SK-N-SH (cell line): ENCODE measurements around the gene CDKAL1. TPM values are rescaled to one million over a fixed set of nuclear protein-coding genes. Genes with fewer than 3 reads are reported as not detected.

Experiments
- CTCF ChIA-PET: fragments of 300-600, 350-600 bp; formaldehyde crosslinking; extraction: SDS; loops from one replicate; lab custom pipeline; 2021; lab: Yijun Ruan, JAX
- POLR2A ChIA-PET: fragments of 350-600 bp; sonication (Branson Sonifier 250); formaldehyde crosslinking; extraction: SDS; loops from one replicate; lab custom pipeline; 2020; ENCODE audit warnings: antibody characterized with exemption, inconsistent platforms; lab: Yijun Ruan, JAX
- DNase-seq: peaks from one replicate; pipeline ENCODE4 v3.0.0; 2012
- H2AFZ ChIP-seq: fragments of 200-600 bp; sonication (generic); 2 replicates; pipeline ENCODE4 v1.8.1; 2016; ENCODE audit warnings: antibody characterized with exemption, mild to moderate bottlenecking, low read depth
- H3F3A ChIP-seq: fragments of 200-600 bp; sonication (generic); replicated peaks from 2 replicates; pipeline ENCODE3; 2016; ENCODE audit warnings: antibody characterized with exemption, mild to moderate bottlenecking; ENCODE audit not compliant: insufficient read depth
- H3K27ac ChIP-seq, 2 experiments: fragments of 200-500 bp in 1 of 2; fragments of 200-600 bp in 1 of 2; sonication (Bioruptor generic) in 1 of 2; sonication (generic), shearing (Covaris generic) in 1 of 2; 2 replicates each; pipeline versions ENCODE4 v1.5.1 to v1.6.1; 2014 to 2016; ENCODE audit warnings: low read depth in 2 of 2, inconsistent platforms in 1 of 2, low read length in 1 of 2, mild to moderate bottlenecking in 1 of 2, mixed read lengths in 1 of 2
- H3K27me3 ChIP-seq: fragments of 200-600 bp; sonication (generic), shearing (Covaris generic); 2 replicates; pipeline ENCODE4 v1.6.1; 2016; ENCODE audit warnings: mixed run types; ENCODE audit not compliant: insufficient read depth
- H3K36me3 ChIP-seq, 2 experiments: fragments of 200-500 bp in 1 of 2; fragments of 200-600 bp in 1 of 2; sonication (Bioruptor generic) in 1 of 2; sonication (generic) in 1 of 2; replicated peaks in 1 of 2; 2 replicates each; pipeline versions ENCODE3 to v1.5.1; 2014 to 2016; ENCODE audit warnings: low read length in 1 of 2, mild to moderate bottlenecking in 1 of 2; ENCODE audit not compliant: insufficient read depth in 2 of 2, control insufficient read depth in 1 of 2
- H3K4me1 ChIP-seq, 2 experiments: fragments of 200-500 bp in 1 of 2; fragments of 200-600 bp in 1 of 2; sonication (Bioruptor generic) in 1 of 2; sonication (generic), shearing (Covaris generic) in 1 of 2; 2 replicates each; pipeline versions ENCODE4 v1.5.1 to v1.6.1; 2014 to 2016; ENCODE audit warnings: low read depth in 1 of 2, low read length in 1 of 2, mixed run types in 1 of 2; ENCODE audit not compliant: insufficient read depth in 2 of 2, control insufficient read depth in 1 of 2
- H3K4me2 ChIP-seq: fragments of 200-600 bp; sonication (generic), shearing (Covaris generic); 2 replicates; pipeline ENCODE4 v1.6.1; 2017; ENCODE audit warnings: mixed run types
- H3K4me3 ChIP-seq, 2 experiments: fragments of 200-500 bp in 1 of 2; fragments of 200-600 bp in 1 of 2; sonication (Bioruptor generic) in 1 of 2; sonication (generic), shearing (Covaris generic) in 1 of 2; 2 replicates each; pipeline versions ENCODE4 v1.5.1 to v1.8.1; 2014 to 2016; ENCODE audit warnings: low read depth in 2 of 2, inconsistent platforms in 1 of 2, low read length in 1 of 2, mild to moderate bottlenecking in 1 of 2, mixed read lengths in 1 of 2, moderate library complexity in 1 of 2
- H3K79me2 ChIP-seq: fragments of 200-600 bp; sonication (generic); 2 replicates; pipeline ENCODE4 v1.8.1; 2017; ENCODE audit warnings: mild to moderate bottlenecking; ENCODE audit not compliant: insufficient read depth
- H3K9ac ChIP-seq: fragments of 200-600 bp; sonication (generic); 2 replicates; pipeline ENCODE4 v1.6.1; 2017; ENCODE audit warnings: mixed run types
- H3K9me2 ChIP-seq: fragments of 200-600 bp; sonication (generic); 2 replicates; pipeline ENCODE4 v1.6.1; 2017; ENCODE audit warnings: mixed run types
- H3K9me3 ChIP-seq: fragments of 200-600 bp; sonication (generic); 2 replicates; pipeline ENCODE4 v1.6.1; 2017; ENCODE audit warnings: mixed run types, mild to moderate bottlenecking, moderate library complexity
- H4K20me1 ChIP-seq: fragments of 200-600 bp; sonication (generic); 2 replicates; pipeline ENCODE4 v1.6.1; 2017; ENCODE audit warnings: mild to moderate bottlenecking, mixed run types; ENCODE audit not compliant: insufficient read depth
- CHD2 ChIP-seq: fragments of 150-350 bp; IDR thresholded peaks from 2 replicates; pipeline ENCODE4 v1.6.1; 2018; ENCODE audit warnings: low read length; ENCODE audit not compliant: partially characterized antibody
- EP300 ChIP-seq, 2 experiments: IDR thresholded peaks; 2 replicates each; pipeline versions ENCODE4 v1.4.0 to v1.6.1; 2012; ENCODE audit warnings: borderline replicate concordance in 1 of 2, low read depth in 1 of 2, low read length in 1 of 2
- FOXM1 ChIP-seq: IDR thresholded peaks from 2 replicates; pipeline ENCODE4 v1.4.0; 2012; ENCODE audit warnings: low read depth, mild to moderate bottlenecking
- GABPA ChIP-seq: IDR thresholded peaks from 2 replicates; pipeline ENCODE4 v1.4.0; 2012; ENCODE audit warnings: low read depth, mild to moderate bottlenecking
- GATA2 ChIP-seq: sonication (generic); formaldehyde crosslinking; IDR thresholded peaks from 2 replicates; pipeline ENCODE4 v1.5.0; 2020; ENCODE audit warnings: mild to moderate bottlenecking, missing genetic modification reagents
- JUND ChIP-seq: IDR thresholded peaks from 2 replicates; pipeline ENCODE4 v1.4.0; 2012
- MAX ChIP-seq: IDR thresholded peaks from 2 replicates; pipeline ENCODE4 v1.4.0; 2012; ENCODE audit warnings: low read depth
- MEF2A ChIP-seq: IDR thresholded peaks from 2 replicates; pipeline ENCODE4 v1.4.0; 2012; ENCODE audit warnings: low read depth, borderline replicate concordance
- MXI1 ChIP-seq: IDR thresholded peaks from 2 replicates; pipeline ENCODE4 v1.6.1; 2012; ENCODE audit warnings: mild to moderate bottlenecking, low read depth, low read length, improper control_type of control experiment
- NFIC ChIP-seq: IDR thresholded peaks from 2 replicates; pipeline ENCODE4 v1.4.0; 2012; ENCODE audit warnings: borderline replicate concordance
- NRF1 ChIP-seq: IDR thresholded peaks from 2 replicates; pipeline ENCODE4 v1.6.1; 2012; ENCODE audit warnings: low read depth, mild to moderate bottlenecking, low read length
- PBX3 ChIP-seq: IDR thresholded peaks from 2 replicates; pipeline ENCODE4; 2012
- RAD21 ChIP-seq: IDR thresholded peaks from 2 replicates; pipeline ENCODE4 v1.6.1; 2012; ENCODE audit warnings: mild to moderate bottlenecking, low read length
- RCOR1 ChIP-seq: fragments of 150-350 bp; IDR thresholded peaks from 2 replicates; pipeline ENCODE4 v1.6.1; 2017; ENCODE audit warnings: antibody characterized with exemption, low read length
- RFX5 ChIP-seq: IDR thresholded peaks from 2 replicates; pipeline ENCODE4 v1.6.1; 2012; ENCODE audit warnings: mild to moderate bottlenecking, improper control_type of control experiment, low read length
- TAF1 ChIP-seq: IDR thresholded peaks from 2 replicates; pipeline ENCODE4 v1.6.1; 2012; ENCODE audit warnings: low read depth, mild to moderate bottlenecking, low read length, moderate library complexity, borderline replicate concordance
- TCF12 ChIP-seq: IDR thresholded peaks from 2 replicates; pipeline ENCODE4 v1.4.0; 2012
- TEAD4 ChIP-seq: IDR thresholded peaks from 2 replicates; pipeline ENCODE4 v1.4.0; 2012; ENCODE audit warnings: mild to moderate bottlenecking, borderline replicate concordance; ENCODE audit not compliant: insufficient read depth
- USF1 ChIP-seq: IDR thresholded peaks from 2 replicates; pipeline ENCODE4 v1.4.0; 2012; ENCODE audit warnings: low read depth, borderline replicate concordance
- YY1 ChIP-seq: IDR thresholded peaks from 2 replicates; pipeline ENCODE4 v1.4.0; 2012; ENCODE audit warnings: low read depth, mild to moderate bottlenecking
- ZBTB33 ChIP-seq: IDR thresholded peaks from 2 replicates; pipeline ENCODE4 v1.4.0; 2012; ENCODE audit warnings: low read depth, borderline replicate concordance
- WGBS: methylation state at CpG from one replicate; pipeline ENCODE4 v1.1.6; 2017; ENCODE audit warnings: low lambda C conversion rate; 5-methylcytosine and 5-hydroxymethylcytosine counted together
- polyA plus RNA-seq, 3 experiments: library from polyadenylated mRNA; depleted of rRNA; stranded (reverse); fragments of >200 nt; gene quantifications; 2 replicates each; pipeline ENCODE4 v1.2.3, GENCODE V29; 2012

The CDKAL1 gene
- polyA plus RNA-seq, 1 of the 3 experiments (the other 2 are of a cell fraction): 2.6 TPM

GRCh38 chr6:20997770-20998147 lies 463.5 kb downstream of the CDKAL1 start:
- POLR2A ChIA-PET: no interaction called here
- no peak overlapping the region for H3K27ac ChIP-seq
- no peaks in the 10 kb centered on the region for H3K9me2 ChIP-seq
- no peak overlapping the region for H3K4me2 ChIP-seq
- TF ChIP-seq GABPA: no peak
- TF ChIP-seq TCF12: no peak
- TF ChIP-seq RAD21: no peak
- no peak for TF ChIP-seq NRF1
- no peak for TF ChIP-seq RFX5
- no peak for TF ChIP-seq YY1
- TF ChIP-seq, all 33 proteins: peak for 0
- no peaks in the 10 kb centered on the region for H3K9me3 ChIP-seq
- H3K79me2 ChIP-seq: no peaks in the 10 kb centered on the region
- no peaks in the 10 kb centered on the region for H4K20me1 ChIP-seq
- H3F3A ChIP-seq: no peaks in the 10 kb centered on the region
- H3K27me3 ChIP-seq: no peaks in the 10 kb centered on the region
- H3K9ac ChIP-seq: no peak overlapping the region
- WGBS: 92% methylated on average over 3 of the region's 3 CpGs
- no peak overlapping the region for H2AFZ ChIP-seq
- no peak for DNase-seq
- CTCF ChIA-PET: interaction anchor here (1.2 kb wide), 1 partner anchor 16 kb away, joined by 3 read pairs; no protein-coding TSS in a partner anchor
- H3K4me3 ChIP-seq: no peak overlapping the region
- H3K36me3 ChIP-seq: peaks cover 4 to 7% of the 10 kb centered on the region in 2 experiments
- no peaks in the 10 kb centered on the region; a peak in 1 of 4 replicates for H3K4me1 ChIP-seq

- WGBS: 95% methylated on average over 6 of the region's 6 CpGs
- ChIA-PET POLR2A (no interaction called here), CTCF (no interaction called here)
- no peaks in the 10 kb centered on the region for H3K9me3 ChIP-seq
- H3K27ac ChIP-seq: no peak overlapping the region
- H3K27me3 ChIP-seq: no peaks in the 10 kb centered on the region
- H3K4me2 ChIP-seq: no peak overlapping the region
- H3K9me2 ChIP-seq: no peaks in the 10 kb centered on the region
- H3K4me1 ChIP-seq: peaks cover 4 to 7% of the 10 kb centered on the region in 2 experiments; a peak in 3 of 4 replicates
- H3K9ac ChIP-seq: no peak overlapping the region
- no peak overlapping the region for H2AFZ ChIP-seq
- H3F3A ChIP-seq: peaks cover 3% of the 10 kb centered on the region
- no peaks in the 10 kb centered on the region for H3K79me2 ChIP-seq
- no peak overlapping the region for H3K4me3 ChIP-seq
- no peaks in the 10 kb centered on the region for H4K20me1 ChIP-seq
- no peak for DNase-seq
- no peak for TF ChIP-seq MEF2A
- no peak for TF ChIP-seq MXI1
- TF ChIP-seq CHD2: no peak
- no peak for TF ChIP-seq TCF12
- TF ChIP-seq RFX5: no peak
- TF ChIP-seq RCOR1: no peak
- TF ChIP-seq JUND: no peak
- TF ChIP-seq RAD21: no peak
- no peak for TF ChIP-seq PBX3
- no peak for TF ChIP-seq GATA2
- TF ChIP-seq USF1: no peak
- no peak for TF ChIP-seq FOXM1
- TF ChIP-seq TAF1: no peak
- TF ChIP-seq ZBTB33: no peak
- TF ChIP-seq NRF1: no peak
- TF ChIP-seq EP300 (IDR thresholded peaks at IDR 0.05; ENCODE audit: borderline replicate concordance in 1 of 2, low read depth in 1 of 2, low read length in 1 of 2): no peak
- TF ChIP-seq YY1: no peak
- no peak for TF ChIP-seq NFIC
- no peak for TF ChIP-seq TEAD4
- TF ChIP-seq MAX: no peak
- peaks cover 4 to 7% of the 10 kb centered on the region in 2 experiments for H3K36me3 ChIP-seq
Measured at GRCh38 chr6:20998748-20999448, 464.6 kb downstream of the CDKAL1 start.
